C4-2B (cell line): ENCODE results near the gene ACTL6B.

Experiments used
- H3K27ac ChIP-seq: fragments of 450-650 bp; 2 replicates; pipeline ENCODE4 v1.5.1; 2017
- CTCF ChIP-seq: fragments of 450-650 bp; conservative IDR thresholded peaks from 2 replicates; pipeline ENCODE4 v1.5.1; 2017; ENCODE audit warnings: mild to moderate bottlenecking
- ZFX ChIP-seq: fragments of 450-650 bp; IDR thresholded peaks from 2 replicates; pipeline ENCODE4 v1.6.1; 2017

The ACTL6B gene

GRCh38 chr7:100598425-100598824 is 57.8 kb downstream of the ACTL6B start:
- no peak overlapping the region for H3K27ac ChIP-seq
- TF ChIP-seq CTCF: no peak
- no peak for TF ChIP-seq ZFX

- TF ChIP-seq CTCF (no peak), ZFX (no peak)
- no peak overlapping the region for H3K27ac ChIP-seq
Measured at GRCh38 chr7:100595188-100595587, 61.1 kb downstream of the ACTL6B start.
